Gastroesophageal sphincter (tissue), 3 donors: Measurements from ENCODE around the gene GIMAP2.

Source experiments
- EP300 ChIP-seq: sonication (generic); formaldehyde crosslinking; IDR thresholded peaks from one replicate; pipeline ENCODE4 v1.6.1; 2017; ENCODE audit warnings: antibody characterized with exemption, mild to moderate bottlenecking
- POLR2A ChIP-seq, 2 donors: fragments of 450-650 bp; IDR thresholded peaks; one replicate each; pipeline ENCODE4 v1.6.1; 2017; ENCODE audit warnings: antibody characterized with exemption in 2 of 2, mild to moderate bottlenecking in 2 of 2, moderate library complexity in 1 of 2
- POLR2AphosphoS5 ChIP-seq: sonication (generic); formaldehyde crosslinking; IDR thresholded peaks from one replicate; pipeline ENCODE4 v1.6.1; 2017; ENCODE audit warnings: antibody characterized with exemption
- TF ChIP-seq, protein P1 (sequence below), 4 experiments: fragments of 200-600 bp in 2 of 4; fragments of 450-650 bp in 2 of 4; sonication (generic) in 1 of 4; IDR thresholded peaks; one replicate each; pipeline ENCODE4 v1.5.1; 2017 to 2019; ENCODE audit warnings: antibody characterized with exemption in 4 of 4, mild to moderate bottlenecking in 2 of 4, moderate library complexity in 2 of 4

DNA sequence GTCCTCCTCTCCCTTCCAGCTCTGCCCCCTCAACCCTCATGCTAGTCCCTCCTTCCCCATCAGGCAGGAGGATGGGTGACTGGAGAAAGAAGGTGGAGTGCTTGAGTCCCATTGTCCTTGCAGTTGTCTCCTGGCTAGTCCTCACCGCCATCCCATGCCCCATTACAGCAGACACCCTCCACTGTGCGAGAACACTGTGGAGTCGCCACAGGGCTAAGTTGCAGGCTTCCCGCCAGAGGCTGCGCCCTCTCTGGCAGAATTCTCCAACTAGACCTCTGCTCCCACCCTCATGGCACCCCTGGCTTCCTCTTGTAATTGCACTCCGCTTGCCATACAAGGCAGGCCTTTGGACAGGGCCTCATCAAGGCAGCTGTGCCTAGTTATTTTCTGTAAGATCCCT, 3.1 kb downstream of the GIMAP2 start:
- TF ChIP-seq, protein P1, sequence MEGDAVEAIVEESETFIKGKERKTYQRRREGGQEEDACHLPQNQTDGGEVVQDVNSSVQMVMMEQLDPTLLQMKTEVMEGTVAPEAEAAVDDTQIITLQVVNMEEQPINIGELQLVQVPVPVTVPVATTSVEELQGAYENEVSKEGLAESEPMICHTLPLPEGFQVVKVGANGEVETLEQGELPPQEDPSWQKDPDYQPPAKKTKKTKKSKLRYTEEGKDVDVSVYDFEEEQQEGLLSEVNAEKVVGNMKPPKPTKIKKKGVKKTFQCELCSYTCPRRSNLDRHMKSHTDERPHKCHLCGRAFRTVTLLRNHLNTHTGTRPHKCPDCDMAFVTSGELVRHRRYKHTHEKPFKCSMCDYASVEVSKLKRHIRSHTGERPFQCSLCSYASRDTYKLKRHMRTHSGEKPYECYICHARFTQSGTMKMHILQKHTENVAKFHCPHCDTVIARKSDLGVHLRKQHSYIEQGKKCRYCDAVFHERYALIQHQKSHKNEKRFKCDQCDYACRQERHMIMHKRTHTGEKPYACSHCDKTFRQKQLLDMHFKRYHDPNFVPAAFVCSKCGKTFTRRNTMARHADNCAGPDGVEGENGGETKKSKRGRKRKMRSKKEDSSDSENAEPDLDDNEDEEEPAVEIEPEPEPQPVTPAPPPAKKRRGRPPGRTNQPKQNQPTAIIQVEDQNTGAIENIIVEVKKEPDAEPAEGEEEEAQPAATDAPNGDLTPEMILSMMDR (IDR thresholded peaks at IDR 0.05) = no peak
- TF ChIP-seq EP300 = no peak
- TF ChIP-seq POLR2A (IDR thresholded peaks at IDR 0.05) = no peak
- TF ChIP-seq POLR2AphosphoS5 = no peak
